HG02981 (cell line): Measurements from ENCODE around the gene PCDH1.

Experiments
- ATAC-seq: cut with Tn5 transposase; IDR thresholded peaks from one replicate; pipeline ENCODE4 v1.9.1; 2021; ENCODE audit warnings: mild to moderate bottlenecking, moderate library complexity; ENCODE audit not compliant: unreplicated experiment

The PCDH1 gene

GRCh38 chr5:141878186-141878710 is at the start of gene PCDH1:
Gene PCDH1, minus strand, starts transcription at chr5:141878410. Its CDS starts 148 bp downstream, at chr5:141878262.
- ATAC-seq: no peak

GRCh38 chr5:141926434-141926833 is 48.2 kb upstream of the PCDH1 start:
- no peak for ATAC-seq

- peak; percentile 96 for ATAC-seq
Measured at GRCh38 chr5:141923448-141924313, 45.5 kb upstream of the PCDH1 start, which contains the start of gene DELE1. Gene DELE1, plus strand, starts transcription at chr5:141923871. Its CDS starts 71 bp downstream, at chr5:141923942.

GRCh38 chr5:141922827-141923447 is 44.7 kb upstream of the PCDH1 start:
- ATAC-seq: peak; percentile 5

- ATAC-seq: no peak
Measured at GRCh38 chr5:141920771-141921170, 42.6 kb upstream of the PCDH1 start.

GRCh38 chr5:141919218-141920119 is 41.3 kb upstream of the PCDH1 start:
- ATAC-seq: no peak

GRCh38 chr5:141917760-141918159 is 39.5 kb upstream of the PCDH1 start:
- no peak for ATAC-seq

GRCh38 chr5:141916522-141916921 is 38.3 kb upstream of the PCDH1 start:
- ATAC-seq: no peak

GRCh38 chr5:141915881-141916336 is 37.7 kb upstream of the PCDH1 start:
- no peak for ATAC-seq

- ATAC-seq: no peak
Measured at GRCh38 chr5:141914797-141915196, 36.6 kb upstream of the PCDH1 start.

GRCh38 chr5:141914199-141914743 is 36.1 kb upstream of the PCDH1 start:
- ATAC-seq: peak; percentile 74

GRCh38 chr5:141913560-141914198 is 35.5 kb upstream of the PCDH1 start:
- ATAC-seq: no peak

GRCh38 chr5:141910271-141910673 is 32.1 kb upstream of the PCDH1 start:
- no peak for ATAC-seq

GRCh38 chr5:141909212-141909611 is 31.0 kb upstream of the PCDH1 start:
- ATAC-seq: no peak

- no peak for ATAC-seq
Measured at GRCh38 chr5:141908796-141909195, 30.6 kb upstream of the PCDH1 start.

GRCh38 chr5:141906972-141907371 is 28.8 kb upstream of the PCDH1 start:
- no peak for ATAC-seq

GRCh38 chr5:141906517-141906916 is 28.3 kb upstream of the PCDH1 start:
- no peak for ATAC-seq

- no peak for ATAC-seq
Measured at GRCh38 chr5:141904551-141904950, 26.3 kb upstream of the PCDH1 start.

- no peak for ATAC-seq
Measured at GRCh38 chr5:141903261-141903660, 25.1 kb upstream of the PCDH1 start.
